IMR-90 (cell line): ENCODE results near the gene PTGES3L. TPM values are rescaled to one million over a fixed set of nuclear protein-coding genes. Genes with fewer than 3 reads are reported as not detected.

Source experiments
- ATAC-seq: fragments of 200-7000 bp; cut with Tn5 transposase; 2 replicates; pipeline ENCODE4 v1.9.1; 2020; ENCODE audit warnings: low read depth, mild to moderate bottlenecking, moderate library complexity
- BruUV-seq: library from RNA; stranded (reverse); fragments of 400-500 nt; replicated peaks from 2 replicates; lab custom pipeline; 2021; lab: Mats Ljungman, UMichigan
- CTCF ChIA-PET: fragments of 300-600 bp; formaldehyde crosslinking; extraction: SDS; loops from one replicate; lab custom pipeline; 2021; ENCODE audit warnings: antibody characterized with exemption; lab: Yijun Ruan, JAX
- POLR2A ChIA-PET: fragments of 300-600 bp; sonication (Branson Sonifier 250); formaldehyde crosslinking; loops from one replicate; lab custom pipeline; 2022; ENCODE audit warnings: antibody characterized with exemption; ENCODE audit not compliant: unreplicated experiment; lab: Charles Lee
- DNase-seq: peaks from one replicate; pipeline ENCODE4 v3.0.0; 2013
- H2AFZ ChIP-seq: replicated peaks from 2 replicates; pipeline ENCODE3; 2013; ENCODE audit warnings: low read length, mild to moderate bottlenecking; ENCODE audit not compliant: poor library complexity
- H2AK5ac ChIP-seq: 2 replicates; pipeline ENCODE4 v1.6.1; 2013; ENCODE audit warnings: low read depth, low read length, inconsistent platforms
- H2AK9ac ChIP-seq: replicated peaks from 2 replicates; pipeline ENCODE3; 2013; ENCODE audit warnings: mild to moderate bottlenecking, low read depth, low read length, moderate library complexity; ENCODE audit not compliant: poor library complexity
- H2BK120ac ChIP-seq: 2 replicates; pipeline ENCODE4 v1.6.1; 2013; ENCODE audit warnings: low read depth, low read length, inconsistent platforms
- H2BK15ac ChIP-seq: 3 replicates; pipeline ENCODE4 v1.6.1; 2013; ENCODE audit warnings: low read depth, low read length, inconsistent platforms
- H2BK20ac ChIP-seq: 2 replicates; pipeline ENCODE4 v1.6.1; 2013; ENCODE audit warnings: low read depth, mild to moderate bottlenecking, inconsistent platforms, low read length, moderate library complexity
- H2BK5ac ChIP-seq: 2 replicates; pipeline ENCODE4 v1.6.1; 2013; ENCODE audit warnings: mild to moderate bottlenecking, low read depth, low read length, inconsistent platforms; ENCODE audit not compliant: poor library complexity, severe bottlenecking
- H3K14ac ChIP-seq: replicated peaks from 2 replicates; pipeline ENCODE4 v1.6.1; 2013; ENCODE audit warnings: low read depth, low read length, inconsistent platforms
- H3K18ac ChIP-seq: 2 replicates; pipeline ENCODE4 v1.6.1; 2013; ENCODE audit warnings: low read depth, low read length, control low read depth
- H3K23ac ChIP-seq: 2 replicates; pipeline ENCODE4 v1.6.1; 2013; ENCODE audit warnings: low read depth, low read length, inconsistent platforms
- H3K27ac ChIP-seq: 2 replicates; pipeline ENCODE4 v1.5.1; 2013; ENCODE audit warnings: mild to moderate bottlenecking, control low read depth, low read length; ENCODE audit not compliant: insufficient read depth
- H3K27me3 ChIP-seq: 2 replicates; pipeline ENCODE4 v1.6.1; 2013; ENCODE audit warnings: low read length; ENCODE audit not compliant: control insufficient read depth, insufficient read depth
- H3K36me3 ChIP-seq: 2 replicates; pipeline ENCODE4 v1.6.1; 2013; ENCODE audit warnings: low read length, mixed read lengths; ENCODE audit not compliant: control insufficient read depth, insufficient read depth
- H3K4ac ChIP-seq: 2 replicates; pipeline ENCODE4 v1.6.1; 2013; ENCODE audit warnings: low read depth, low read length, inconsistent platforms
- H3K4me1 ChIP-seq: 2 replicates; pipeline ENCODE4 v1.6.1; 2013; ENCODE audit warnings: low read length, mixed read lengths; ENCODE audit not compliant: control insufficient read depth, insufficient read depth
- H3K4me2 ChIP-seq: 2 replicates; pipeline ENCODE4 v1.6.1; 2013; ENCODE audit warnings: low read depth, mild to moderate bottlenecking, control low read depth, low read length, moderate library complexity
- H3K4me3 ChIP-seq: 2 replicates; pipeline ENCODE4 v1.5.1; 2013; ENCODE audit warnings: low read depth, mild to moderate bottlenecking, control low read depth, low read length, moderate library complexity; ENCODE audit not compliant: insufficient read depth
- H3K56ac ChIP-seq: 2 replicates; pipeline ENCODE4 v1.6.1; 2013; ENCODE audit warnings: low read length, inconsistent platforms; ENCODE audit not compliant: insufficient read depth; ENCODE audit errors: extremely low read depth
- H3K79me1 ChIP-seq, 2 experiments: 2 replicates each; pipeline ENCODE4 v1.6.1; 2013; ENCODE audit warnings: low read length in 2 of 2, inconsistent platforms in 1 of 2, low read depth in 1 of 2
- H3K9ac ChIP-seq: 2 replicates; pipeline ENCODE4 v1.6.1; 2013; ENCODE audit warnings: low read depth, low read length, control low read depth
- H3K9me1 ChIP-seq: 2 replicates; pipeline ENCODE4 v1.6.1; 2013; ENCODE audit warnings: low read length, inconsistent platforms; ENCODE audit not compliant: insufficient read depth
- H3K9me3 ChIP-seq: 2 replicates; pipeline ENCODE4 v1.6.1; 2013; ENCODE audit warnings: low read length; ENCODE audit not compliant: control insufficient read depth, insufficient read depth
- H4K20me1 ChIP-seq: 2 replicates; pipeline ENCODE4 v1.6.1; 2013; ENCODE audit warnings: low read length, inconsistent platforms; ENCODE audit not compliant: insufficient read depth
- H4K5ac ChIP-seq: 2 replicates; pipeline ENCODE4 v1.6.1; 2013; ENCODE audit warnings: mild to moderate bottlenecking, low read depth, low read length, control low read depth
- H4K8ac ChIP-seq, 2 experiments: 2 replicates each; pipeline ENCODE4 v1.6.1; 2013; ENCODE audit warnings: low read depth in 2 of 2, low read length in 2 of 2, control low read depth in 1 of 2, inconsistent platforms in 1 of 2
- H4K91ac ChIP-seq: 2 replicates; pipeline ENCODE4 v1.6.1; 2013; ENCODE audit warnings: low read depth, low read length, inconsistent platforms; ENCODE audit not compliant: insufficient read depth
- BHLHE40 ChIP-seq: fragments of 150-350 bp; IDR thresholded peaks from 2 replicates; pipeline ENCODE4 v1.6.1; 2016; ENCODE audit warnings: mild to moderate bottlenecking, low read depth, low read length
- FOS ChIP-seq: fragments of 150-350 bp; IDR thresholded peaks from 2 replicates; pipeline ENCODE4 v1.6.1; 2016; ENCODE audit warnings: low read depth, low read length
- MAFK ChIP-seq: IDR thresholded peaks from 2 replicates; pipeline ENCODE4 v1.6.1; 2012; ENCODE audit warnings: low read depth, low read length, improper control_type of control experiment
- MAZ ChIP-seq: IDR thresholded peaks from 2 replicates; pipeline ENCODE4 v1.6.1; 2012; ENCODE audit warnings: low read depth, mild to moderate bottlenecking, low read length, improper control_type of control experiment, moderate library complexity, borderline replicate concordance
- POLR2A ChIP-seq: IDR thresholded peaks from 2 replicates; pipeline ENCODE4 v1.6.1; 2012; ENCODE audit warnings: mild to moderate bottlenecking, low read depth, low read length
- RAD21 ChIP-seq: IDR thresholded peaks from 2 replicates; pipeline ENCODE4 v1.6.1; 2012; ENCODE audit warnings: low read length, improper control_type of control experiment
- RCOR1 ChIP-seq: IDR thresholded peaks from 2 replicates; pipeline ENCODE4 v1.6.1; 2012; ENCODE audit warnings: mild to moderate bottlenecking, low read length, improper control_type of control experiment; ENCODE audit not compliant: insufficient replicate concordance
- RFX5 ChIP-seq: IDR thresholded peaks from 2 replicates; pipeline ENCODE4 v1.8.0; 2012; ENCODE audit warnings: low read depth, mild to moderate bottlenecking, low read length, moderate library complexity
- SMC3 ChIP-seq: fragments of 150-350 bp; IDR thresholded peaks from 2 replicates; pipeline ENCODE4 v1.6.1; 2016; ENCODE audit warnings: low read depth, mild to moderate bottlenecking, antibody characterized with exemption, low read length, moderate library complexity
- WGBS, 2 experiments: methylation state at CpG; one replicate each; pipeline versions ENCODE4 v1.1.5 to v1.1.7; 2013; ENCODE audit warnings: missing lambda C conversion rate in 2 of 2; ENCODE audit not compliant: insufficient read length in 1 of 2; ENCODE audit errors: extremely low coverage in 2 of 2; 5-methylcytosine and 5-hydroxymethylcytosine counted together
- dilution Hi-C: fragments of 300-500 bp; cut with HindIII; formaldehyde crosslinking; loops from one replicate; pipeline ENCODE4 v1.14.3; 2018; ENCODE audit warnings: low sequenced_read_pairs; ENCODE audit not compliant: unreplicated experiment
- in situ Hi-C: fragments of 300-500 bp; cut with MboI; formaldehyde crosslinking; loops from 3 replicates; pipeline ENCODE4 v1.14.3; 2019; ENCODE audit warnings: low sequenced_read_pairs, inconsistent platforms, mixed read lengths
- intact Hi-C: fragments of 100-400 bp; cut with micrococcal nuclease; formaldehyde crosslinking; loops from 2 replicates; pipeline ENCODE4 v1.10.0; 2022
- polyA plus RNA-seq, 3 experiments: library from polyadenylated mRNA; depleted of rRNA; stranded (reverse); fragments of >200 nt; gene quantifications; 2 replicates each; pipeline ENCODE4 v1.2.3, GENCODE V29; 2012; ENCODE audit warnings: low replicate concordance in 1 of 3
- total RNA-seq: library from RNA; depleted of rRNA; stranded (reverse); fragments of >200 nt; gene quantifications from 2 replicates; pipeline ENCODE4 v1.2.3, GENCODE V29; 2012
- TF ChIP-seq, protein P1 (sequence below): conservative IDR thresholded peaks from 2 replicates; pipeline ENCODE4 v1.5.1; 2012; ENCODE audit warnings: mild to moderate bottlenecking, low read depth, low read length, improper control_type of control experiment
- TF ChIP-seq, protein P2 (sequence below): fragments of 150-350 bp; IDR thresholded peaks from 2 replicates; pipeline ENCODE4 v1.6.1; 2017; ENCODE audit warnings: mild to moderate bottlenecking, antibody characterized with exemption, low read length, low read depth

The PTGES3L gene
- total and polyA plus RNA-seq, 2 of the 4 experiments (the other 2 are of a cell fraction): 1.4 to 2.4 TPM

DNA sequence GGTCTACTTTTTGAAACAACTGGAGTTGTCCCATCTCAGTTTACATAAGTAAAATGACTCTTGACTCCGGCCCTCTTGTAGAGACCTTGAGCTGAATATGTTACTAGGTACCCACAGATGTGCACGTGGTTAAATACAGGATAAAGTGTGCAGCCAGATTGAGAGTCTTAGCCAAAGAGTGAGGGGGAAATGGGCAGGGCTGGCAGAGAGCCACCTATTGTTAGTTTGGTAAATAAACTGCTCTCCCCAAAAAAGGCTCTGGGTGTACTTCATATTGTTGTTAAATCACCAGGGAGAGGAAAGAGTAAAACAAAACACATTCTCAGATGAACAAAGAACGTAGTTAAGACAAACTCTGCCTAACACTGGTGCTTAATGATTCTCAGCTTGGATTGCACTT lies 59.0 kb downstream of the PTGES3L start:
- no peaks in the 10 kb centered on the region for H3K36me3 ChIP-seq
- H3K27ac ChIP-seq: no peak overlapping the region
- no peak overlapping the region for H3K4ac ChIP-seq
- no peak overlapping the region for H3K4me3 ChIP-seq
- H3K9ac ChIP-seq: no peak overlapping the region
- no peaks in the 10 kb centered on the region for H3K4me1 ChIP-seq
- no peak overlapping the region for H4K91ac ChIP-seq
- TF ChIP-seq SMC3: no peak
- no peak for TF ChIP-seq RFX5
- TF ChIP-seq MAZ: no peak
- TF ChIP-seq, protein P1, sequence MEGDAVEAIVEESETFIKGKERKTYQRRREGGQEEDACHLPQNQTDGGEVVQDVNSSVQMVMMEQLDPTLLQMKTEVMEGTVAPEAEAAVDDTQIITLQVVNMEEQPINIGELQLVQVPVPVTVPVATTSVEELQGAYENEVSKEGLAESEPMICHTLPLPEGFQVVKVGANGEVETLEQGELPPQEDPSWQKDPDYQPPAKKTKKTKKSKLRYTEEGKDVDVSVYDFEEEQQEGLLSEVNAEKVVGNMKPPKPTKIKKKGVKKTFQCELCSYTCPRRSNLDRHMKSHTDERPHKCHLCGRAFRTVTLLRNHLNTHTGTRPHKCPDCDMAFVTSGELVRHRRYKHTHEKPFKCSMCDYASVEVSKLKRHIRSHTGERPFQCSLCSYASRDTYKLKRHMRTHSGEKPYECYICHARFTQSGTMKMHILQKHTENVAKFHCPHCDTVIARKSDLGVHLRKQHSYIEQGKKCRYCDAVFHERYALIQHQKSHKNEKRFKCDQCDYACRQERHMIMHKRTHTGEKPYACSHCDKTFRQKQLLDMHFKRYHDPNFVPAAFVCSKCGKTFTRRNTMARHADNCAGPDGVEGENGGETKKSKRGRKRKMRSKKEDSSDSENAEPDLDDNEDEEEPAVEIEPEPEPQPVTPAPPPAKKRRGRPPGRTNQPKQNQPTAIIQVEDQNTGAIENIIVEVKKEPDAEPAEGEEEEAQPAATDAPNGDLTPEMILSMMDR: no peak
- TF ChIP-seq FOS: no peak
- TF ChIP-seq RCOR1: no peak
- no peak for TF ChIP-seq POLR2A
- TF ChIP-seq MAFK: no peak
- TF ChIP-seq BHLHE40: no peak
- TF ChIP-seq RAD21: no peak
- TF ChIP-seq, protein P2, sequence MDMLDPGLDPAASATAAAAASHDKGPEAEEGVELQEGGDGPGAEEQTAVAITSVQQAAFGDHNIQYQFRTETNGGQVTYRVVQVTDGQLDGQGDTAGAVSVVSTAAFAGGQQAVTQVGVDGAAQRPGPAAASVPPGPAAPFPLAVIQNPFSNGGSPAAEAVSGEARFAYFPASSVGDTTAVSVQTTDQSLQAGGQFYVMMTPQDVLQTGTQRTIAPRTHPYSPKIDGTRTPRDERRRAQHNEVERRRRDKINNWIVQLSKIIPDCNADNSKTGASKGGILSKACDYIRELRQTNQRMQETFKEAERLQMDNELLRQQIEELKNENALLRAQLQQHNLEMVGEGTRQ: no peak
- ChIA-PET CTCF (interaction anchor here (0.8 kb wide), 1 partner anchor 78 kb away, joined by 3 read pairs; no protein-coding TSS in a partner anchor), POLR2A (interaction anchor here (0.6 kb wide), 1 partner anchor 49 kb away, joined by 6 read pairs; no protein-coding TSS in a partner anchor)
- WGBS, 2 experiments: 0% methylated on average over 1 of the region's 3 CpGs; no CpG with 5 or more reads in 1 of the 2 experiments
- no peaks in the 10 kb centered on the region for H3K9me3 ChIP-seq
- dilution Hi-C loops: no loop called here
- H2BK120ac ChIP-seq: no peak overlapping the region
- no peak for DNase-seq
- H4K8ac ChIP-seq: no peak overlapping the region
- no peak overlapping the region for H2BK15ac ChIP-seq
- BruUV-seq: no TSS peak
- in situ Hi-C loops: no loop called here
- H3K18ac ChIP-seq: no peak overlapping the region
- no peak overlapping the region for H3K14ac ChIP-seq
- no peak overlapping the region for H3K23ac ChIP-seq
- H3K79me1 ChIP-seq: no peaks in the 10 kb centered on the region
- H2AFZ ChIP-seq: no peak overlapping the region
- no peaks in the 10 kb centered on the region for H4K20me1 ChIP-seq
- H3K4me2 ChIP-seq: no peak overlapping the region
- H2AK9ac ChIP-seq: no peak overlapping the region
- no peaks in the 10 kb centered on the region for H3K9me1 ChIP-seq
- no peak for ATAC-seq
- H2BK20ac ChIP-seq: no peak overlapping the region
- H2BK5ac ChIP-seq: no peak overlapping the region
- H3K27me3 ChIP-seq: peaks cover 30% of the 10 kb centered on the region
- no peak overlapping the region for H4K5ac ChIP-seq
- H3K56ac ChIP-seq: no peak overlapping the region
- intact Hi-C loops: no loop called here
- no peak overlapping the region for H2AK5ac ChIP-seq
